A673 (cell line): ENCODE results near the gene MYO18A. TPM values are rescaled to one million over a fixed set of nuclear protein-coding genes. Genes with fewer than 3 reads are reported as not detected.

ENCODE experiments used
- BruUV-seq: library from RNA; stranded (reverse); fragments of 400-500 nt; replicated peaks from 2 replicates; lab custom pipeline; 2021; lab: Mats Ljungman, UMichigan
- CTCF ChIA-PET: fragments of 300-600 bp; sonication (Branson Sonifier 250); formaldehyde crosslinking; loops from one replicate; lab custom pipeline; 2022; ENCODE audit warnings: antibody characterized with exemption; lab: Charles Lee
- POLR2A ChIA-PET: fragments of 300-600 bp; sonication (Branson Sonifier 250); formaldehyde crosslinking; loops from one replicate; lab custom pipeline; 2022; ENCODE audit warnings: antibody characterized with exemption; ENCODE audit not compliant: low non-redundant PET; lab: Charles Lee
- DNase-seq: peaks from one replicate; pipeline ENCODE4 v3.0.0-alpha.2; 2015; ENCODE audit warnings: low spot score
- H3K27ac ChIP-seq: fragments of 200-600 bp; sonication (generic); 2 replicates; pipeline ENCODE4 v1.5.1; 2016; ENCODE audit warnings: mixed run types, low read depth, mild to moderate bottlenecking, mixed read lengths, antibody characterized with exemption, low read length; ENCODE audit not compliant: poor library complexity, severe bottlenecking
- H3K27me3 ChIP-seq: fragments of 200-600 bp; sonication (generic); replicated peaks from 2 replicates; pipeline ENCODE4 v1.6.1; 2017; ENCODE audit warnings: mixed run types, low read depth, mild to moderate bottlenecking, mixed read lengths, antibody characterized with exemption, low read length; ENCODE audit not compliant: insufficient read depth, poor library complexity
- H3K36me3 ChIP-seq: fragments of 200-600 bp; sonication (generic); 2 replicates; pipeline ENCODE4 v1.6.1; 2016; ENCODE audit warnings: mixed run types, mild to moderate bottlenecking, mixed read lengths, antibody characterized with exemption, low read length; ENCODE audit not compliant: insufficient read depth, poor library complexity, severe bottlenecking
- H3K4me1 ChIP-seq: fragments of 200-600 bp; sonication (generic); 2 replicates; pipeline ENCODE4 v1.6.1; 2017; ENCODE audit warnings: mixed run types, mild to moderate bottlenecking, mixed read lengths, antibody characterized with exemption, low read length; ENCODE audit not compliant: insufficient read depth, poor library complexity, severe bottlenecking
- H3K4me3 ChIP-seq: fragments of 200-600 bp; sonication (generic); 2 replicates; pipeline ENCODE4 v1.5.1; 2016; ENCODE audit warnings: low read depth, mixed run types, mild to moderate bottlenecking, mixed read lengths, low read length; ENCODE audit not compliant: poor library complexity, severe bottlenecking
- H3K9me3 ChIP-seq: fragments of 200-600 bp; sonication (generic); 2 replicates; pipeline ENCODE4 v1.6.1; 2016; ENCODE audit warnings: mixed run types, low read depth, mild to moderate bottlenecking, mixed read lengths, antibody characterized with exemption, low read length; ENCODE audit not compliant: poor library complexity, severe bottlenecking
- EZH2 ChIP-seq: fragments of 200-600 bp; sonication (generic); IDR thresholded peaks from 2 replicates; pipeline ENCODE4 v1.6.1; 2017; ENCODE audit warnings: borderline replicate concordance, low read depth, mild to moderate bottlenecking, mixed read lengths, antibody characterized with exemption, low read length; ENCODE audit not compliant: poor library complexity, severe bottlenecking
- intact Hi-C: fragments of 100-400 bp; cut with micrococcal nuclease; formaldehyde crosslinking; loops from one replicate; pipeline ENCODE4 v1.10.0; 2022; ENCODE audit not compliant: unreplicated experiment
- total RNA-seq: library from RNA; stranded (reverse); gene quantifications from 2 replicates; pipeline ENCODE4 v1.2.3, GENCODE V29; 2021
- TF ChIP-seq, protein P1 (sequence below): fragments of 300-800, 200-600 bp; sonication (generic); conservative IDR thresholded peaks from 2 replicates; pipeline ENCODE4 v1.5.1; 2017; ENCODE audit warnings: low read depth, mild to moderate bottlenecking, antibody characterized with exemption, low read length, moderate library complexity, mixed read lengths

Gene MYO18A
- total RNA-seq, 1 experiment from 2014 or later: 26.6 TPM

- intact Hi-C loops: no loop called here
- peaks cover 22% of the 10 kb centered on the region for H3K4me1 ChIP-seq
- no peaks in the 10 kb centered on the region for H3K9me3 ChIP-seq
- no peaks in the 10 kb centered on the region for H3K27me3 ChIP-seq
- peak overlapping the region; percentile 72 for H3K27ac ChIP-seq
- ChIA-PET CTCF (interaction anchor here (0.6 to 2.4 kb wide), 13 partner anchors 13 to 716 kb away, joined by 3 to 44 read pairs (median 4); no protein-coding TSS in a partner anchor), POLR2A (interaction anchor here (0.6 to 0.7 kb wide), 4 partner anchors 19 to 1297 kb away, joined by 3 to 19 read pairs (median 6); no protein-coding TSS in a partner anchor)
- no TSS peak for BruUV-seq
- peak overlapping the region; percentile 63 for H3K4me3 ChIP-seq
- TF ChIP-seq, protein P1, sequence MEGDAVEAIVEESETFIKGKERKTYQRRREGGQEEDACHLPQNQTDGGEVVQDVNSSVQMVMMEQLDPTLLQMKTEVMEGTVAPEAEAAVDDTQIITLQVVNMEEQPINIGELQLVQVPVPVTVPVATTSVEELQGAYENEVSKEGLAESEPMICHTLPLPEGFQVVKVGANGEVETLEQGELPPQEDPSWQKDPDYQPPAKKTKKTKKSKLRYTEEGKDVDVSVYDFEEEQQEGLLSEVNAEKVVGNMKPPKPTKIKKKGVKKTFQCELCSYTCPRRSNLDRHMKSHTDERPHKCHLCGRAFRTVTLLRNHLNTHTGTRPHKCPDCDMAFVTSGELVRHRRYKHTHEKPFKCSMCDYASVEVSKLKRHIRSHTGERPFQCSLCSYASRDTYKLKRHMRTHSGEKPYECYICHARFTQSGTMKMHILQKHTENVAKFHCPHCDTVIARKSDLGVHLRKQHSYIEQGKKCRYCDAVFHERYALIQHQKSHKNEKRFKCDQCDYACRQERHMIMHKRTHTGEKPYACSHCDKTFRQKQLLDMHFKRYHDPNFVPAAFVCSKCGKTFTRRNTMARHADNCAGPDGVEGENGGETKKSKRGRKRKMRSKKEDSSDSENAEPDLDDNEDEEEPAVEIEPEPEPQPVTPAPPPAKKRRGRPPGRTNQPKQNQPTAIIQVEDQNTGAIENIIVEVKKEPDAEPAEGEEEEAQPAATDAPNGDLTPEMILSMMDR: no peak
- no peak for TF ChIP-seq EZH2
- H3K36me3 ChIP-seq: no peaks in the 10 kb centered on the region
- DNase-seq: no peak
Measured at GRCh38 chr17:29179232-29180033, 765 bp downstream of the MYO18A start.

DNA sequence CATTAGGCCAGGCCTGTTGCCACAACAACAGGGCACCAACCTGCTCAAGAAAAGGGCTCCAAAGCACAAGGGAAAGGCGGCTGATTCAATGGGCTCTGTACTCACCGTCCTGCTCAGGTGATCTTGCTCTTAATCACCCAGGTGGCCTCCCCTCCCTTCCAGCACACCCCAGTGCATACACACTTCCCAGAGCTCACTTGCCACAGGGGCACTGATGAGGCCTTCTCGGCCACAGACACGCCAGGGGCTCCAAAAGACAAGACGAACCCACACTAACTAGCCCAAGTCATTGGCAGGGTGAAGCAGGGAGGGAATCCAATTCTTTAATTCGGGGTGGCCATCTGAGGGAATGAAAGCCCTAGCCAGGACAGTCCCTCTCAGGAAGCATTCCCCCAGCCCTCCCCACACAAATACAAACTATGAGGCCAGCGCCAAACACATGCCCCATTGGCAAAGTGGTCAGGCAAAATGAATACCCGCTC, 1.4 kb downstream of the MYO18A start:
- no peak for DNase-seq
- ChIA-PET POLR2A (interaction anchor here (0.7 kb wide), 1 partner anchor 20 kb away, joined by 6 read pairs; no protein-coding TSS in a partner anchor), CTCF (interaction anchor here (0.6 kb wide), 1 partner anchor 14 kb away, joined by 9 read pairs; no protein-coding TSS in a partner anchor)
- TF ChIP-seq, protein P1: no peak
- no peak for TF ChIP-seq EZH2
- Histone ChIP-seq H3K36me3 (no peaks in the 10 kb centered on the region), H3K27me3 (no peaks in the 10 kb centered on the region), H3K9me3 (no peaks in the 10 kb centered on the region), H3K4me3 (no peak overlapping the region), H3K4me1 (peaks cover 22% of the 10 kb centered on the region), H3K27ac (no peak overlapping the region)
- BruUV-seq: no TSS peak
- intact Hi-C loops: no loop called here

- no peaks in the 10 kb centered on the region for H3K36me3 ChIP-seq
- H3K4me1 ChIP-seq: peaks cover 22% of the 10 kb centered on the region
- no peaks in the 10 kb centered on the region for H3K9me3 ChIP-seq
- no peak overlapping the region for H3K27ac ChIP-seq
- H3K27me3 ChIP-seq: no peaks in the 10 kb centered on the region
- intact Hi-C loops: no loop called here
- TF ChIP-seq EZH2: no peak
- TF ChIP-seq, protein P1: no peak
- ChIA-PET POLR2A (no interaction called here), CTCF (interaction anchor here (0.6 kb wide), 1 partner anchor 15 kb away, joined by 9 read pairs; no protein-coding TSS in a partner anchor)
- DNase-seq: no peak
- no peak overlapping the region for H3K4me3 ChIP-seq
- BruUV-seq: no TSS peak
Measured at GRCh38 chr17:29177871-29178749, 2.1 kb downstream of the MYO18A start.
